Measurements from ENCODE around the gene UBXN10. TPM values are rescaled to one million over a fixed set of nuclear protein-coding genes. Genes with fewer than 3 reads are reported as not detected.

Gene UBXN10, protein sequence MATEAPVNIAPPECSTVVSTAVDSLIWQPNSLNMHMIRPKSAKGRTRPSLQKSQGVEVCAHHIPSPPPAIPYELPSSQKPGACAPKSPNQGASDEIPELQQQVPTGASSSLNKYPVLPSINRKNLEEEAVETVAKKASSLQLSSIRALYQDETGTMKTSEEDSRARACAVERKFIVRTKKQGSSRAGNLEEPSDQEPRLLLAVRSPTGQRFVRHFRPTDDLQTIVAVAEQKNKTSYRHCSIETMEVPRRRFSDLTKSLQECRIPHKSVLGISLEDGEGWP
- 2.4 TPM for total RNA-seq
- 3.2 TPM for polyA plus RNA-seq

DNA sequence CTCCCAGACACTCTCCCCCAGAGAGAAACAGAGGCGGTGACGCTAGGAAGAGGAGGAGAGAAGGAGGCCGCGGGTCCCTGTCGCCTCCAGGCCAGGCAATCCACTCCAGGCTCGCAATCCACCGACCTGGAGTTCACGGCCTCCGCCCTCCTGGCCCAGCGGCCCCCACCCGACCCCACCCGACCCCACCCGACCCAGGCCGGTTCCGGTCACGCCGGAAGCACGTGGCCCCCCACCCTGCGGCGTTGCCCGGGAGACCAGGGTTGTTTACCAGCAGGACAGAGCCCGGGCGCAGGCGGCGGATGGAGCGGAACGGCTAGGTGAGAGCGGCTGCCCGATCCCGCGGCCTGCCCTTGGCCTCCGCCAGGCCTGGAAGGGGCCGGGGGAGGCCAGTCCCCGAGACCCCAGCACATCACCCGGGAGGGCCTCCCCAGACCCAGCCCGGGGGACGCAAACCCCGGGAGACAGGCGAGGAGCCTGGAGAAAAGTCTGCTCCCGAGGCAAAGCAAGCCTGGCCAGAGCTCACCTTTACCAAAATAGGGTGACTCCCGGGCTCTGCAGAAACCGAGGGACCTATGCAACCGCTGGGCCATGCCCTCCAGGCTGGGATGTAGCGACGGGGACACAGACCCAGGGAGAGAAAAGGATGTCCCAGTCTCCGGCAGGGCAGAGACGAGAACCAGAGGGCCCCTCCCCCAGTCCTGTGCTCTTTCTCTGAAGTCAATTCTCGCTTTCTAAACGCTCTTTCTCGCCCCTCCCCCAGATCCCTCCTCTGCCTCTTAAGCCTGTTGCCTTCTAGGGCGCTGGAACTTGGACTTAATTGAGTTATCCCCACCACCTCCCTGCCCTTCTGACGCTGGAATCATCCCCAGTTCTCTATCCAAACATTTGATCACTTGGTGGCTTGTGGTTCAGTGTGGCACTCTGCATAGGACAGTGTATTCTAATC is at the start of gene UBXN10, which contains the start of gene PLA2G2C:
Gene UBXN10, plus strand, starts transcription at position 263 of the 949 bp plus-strand sequence. CDS start 4,466 bp downstream, outside the sequence.
Gene PLA2G2C, minus strand, starts transcription at position 685 of the 949 bp plus-strand sequence. CDS start 9,155 bp downstream, outside the sequence.
- Histone ChIP-seq H3K4me1 (ENCODE audit: insufficient read depth) (no peaks in the 10 kb centered on the region), H3K4me3 (ENCODE audit: low read depth, low read length) (peak within 1 kb of the TSS; percentile 9), H3K27ac (ENCODE audit: low read depth) (no peak within 1 kb of the TSS), H3K36me3 (ENCODE audit: insufficient read depth) (no peaks in the 10 kb centered on the region)
- WGBS: 2% methylated on average over 52 of the region's 52 CpGs
- no peak for DNase-seq (ENCODE audit: extremely low spot score)

DNA sequence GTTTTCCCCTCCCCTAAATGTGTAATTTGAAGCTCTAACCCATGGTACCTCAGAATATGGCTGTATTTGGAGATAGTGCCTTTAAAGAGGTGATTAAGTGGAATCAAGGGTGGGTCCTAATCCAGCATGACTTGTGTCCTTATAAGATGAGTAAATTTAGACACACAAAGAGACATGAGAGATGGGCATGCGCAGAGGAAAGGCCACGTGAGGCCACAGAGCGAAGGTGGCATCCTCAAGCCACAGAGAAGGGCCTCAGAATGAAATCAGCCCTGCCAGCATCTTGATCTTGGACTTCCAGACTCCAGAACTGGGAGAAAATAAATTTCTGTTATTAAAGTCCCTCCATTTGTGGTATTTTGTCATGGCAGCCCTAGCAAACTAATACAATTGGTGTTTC is 49.6 kb upstream of the UBXN10 start:
- no peak for DNase-seq (ENCODE audit: extremely low spot score)
- Histone ChIP-seq H3K27ac (ENCODE audit: low read depth) (no peak overlapping the region), H3K36me3 (ENCODE audit: insufficient read depth) (no peaks in the 10 kb centered on the region), H3K4me3 (ENCODE audit: low read depth, low read length) (no peak overlapping the region), H3K4me1 (ENCODE audit: insufficient read depth) (no peaks in the 10 kb centered on the region)
- 97% methylated on average over 3 of the region's 3 CpGs for WGBS

DNA sequence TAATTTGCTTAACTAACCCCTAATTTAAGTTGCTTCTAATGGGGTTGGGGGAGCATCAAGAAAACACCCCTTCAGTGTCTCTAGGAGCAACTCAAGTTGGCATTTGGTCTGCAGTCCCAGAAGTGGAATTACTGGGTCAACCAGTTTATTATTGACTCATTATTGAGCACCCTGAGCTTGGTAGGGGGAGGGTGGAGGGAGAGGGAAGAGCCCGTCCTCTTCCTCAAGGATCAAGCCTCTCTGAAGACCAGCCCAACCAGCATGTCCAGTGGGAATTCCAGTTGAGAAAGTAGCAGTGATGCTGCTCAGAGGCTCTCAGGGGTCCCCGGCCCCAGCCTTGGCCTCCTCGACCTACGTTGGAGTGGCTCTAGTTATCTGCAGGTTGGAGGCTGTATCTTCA is 48.8 kb upstream of the UBXN10 start:
- Histone ChIP-seq H3K36me3 (ENCODE audit: insufficient read depth) (no peaks in the 10 kb centered on the region), H3K4me1 (ENCODE audit: insufficient read depth) (no peaks in the 10 kb centered on the region), H3K27ac (ENCODE audit: low read depth) (no peak overlapping the region), H3K4me3 (ENCODE audit: low read depth, low read length) (no peak overlapping the region)
- DNase-seq (ENCODE audit: extremely low spot score): peak; percentile 41
- 90% methylated on average over 4 of the region's 4 CpGs for whole genome bisulfite sequencing

DNA sequence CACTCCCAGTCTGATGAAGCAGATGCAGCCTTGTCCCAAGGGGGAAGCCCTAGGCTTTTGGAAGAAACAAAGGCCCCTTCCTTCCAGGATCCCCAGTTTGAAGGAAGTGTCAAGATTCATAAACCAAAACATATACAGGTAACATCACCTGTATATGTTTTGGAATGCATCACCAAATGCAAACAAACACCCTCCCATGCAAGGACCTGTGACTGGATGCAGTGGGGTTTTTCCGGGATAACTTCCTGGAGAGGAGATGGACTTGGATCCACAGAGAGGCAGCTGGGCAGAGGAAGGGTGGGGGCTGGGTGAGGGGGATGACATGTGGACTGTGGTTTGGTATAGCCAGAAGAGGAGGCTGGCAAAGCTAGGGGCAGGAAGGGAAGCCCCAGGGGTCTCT is 48.3 kb upstream of the UBXN10 start:
- Histone ChIP-seq H3K27ac (ENCODE audit: low read depth) (no peak overlapping the region), H3K4me3 (ENCODE audit: low read depth, low read length) (no peak overlapping the region), H3K36me3 (ENCODE audit: insufficient read depth) (no peaks in the 10 kb centered on the region), H3K4me1 (ENCODE audit: insufficient read depth) (no peaks in the 10 kb centered on the region)
- no peak for DNase-seq (ENCODE audit: extremely low spot score)
- 88% methylated on average over 1 of the region's 1 CpG for WGBS

DNA sequence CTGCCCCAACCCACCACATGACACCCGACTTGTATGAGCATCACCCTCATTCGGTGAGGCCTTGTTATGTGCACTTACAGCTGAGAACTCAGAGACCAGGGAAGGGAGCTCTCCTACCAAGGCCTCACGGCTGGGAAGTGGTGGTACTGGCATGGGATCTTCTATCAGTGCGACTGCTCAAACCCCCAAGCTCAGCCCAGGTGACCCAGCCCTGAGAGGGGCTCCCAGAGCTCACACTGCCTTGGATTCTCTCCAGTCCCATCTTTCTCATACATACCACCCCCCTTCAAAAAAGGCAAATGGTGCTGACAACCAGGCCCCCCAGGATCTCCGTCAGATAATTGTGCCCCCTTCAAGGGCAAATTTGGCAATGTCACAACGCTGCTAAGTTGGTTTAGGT is 47.5 kb upstream of the UBXN10 start:
- WGBS: 92% methylated on average over 6 of the region's 6 CpGs
- Histone ChIP-seq H3K36me3 (ENCODE audit: insufficient read depth) (no peaks in the 10 kb centered on the region), H3K27ac (ENCODE audit: low read depth) (no peak overlapping the region), H3K4me3 (ENCODE audit: low read depth, low read length) (no peak overlapping the region), H3K4me1 (ENCODE audit: insufficient read depth) (no peaks in the 10 kb centered on the region)
- DNase-seq (ENCODE audit: extremely low spot score): no peak

DNA sequence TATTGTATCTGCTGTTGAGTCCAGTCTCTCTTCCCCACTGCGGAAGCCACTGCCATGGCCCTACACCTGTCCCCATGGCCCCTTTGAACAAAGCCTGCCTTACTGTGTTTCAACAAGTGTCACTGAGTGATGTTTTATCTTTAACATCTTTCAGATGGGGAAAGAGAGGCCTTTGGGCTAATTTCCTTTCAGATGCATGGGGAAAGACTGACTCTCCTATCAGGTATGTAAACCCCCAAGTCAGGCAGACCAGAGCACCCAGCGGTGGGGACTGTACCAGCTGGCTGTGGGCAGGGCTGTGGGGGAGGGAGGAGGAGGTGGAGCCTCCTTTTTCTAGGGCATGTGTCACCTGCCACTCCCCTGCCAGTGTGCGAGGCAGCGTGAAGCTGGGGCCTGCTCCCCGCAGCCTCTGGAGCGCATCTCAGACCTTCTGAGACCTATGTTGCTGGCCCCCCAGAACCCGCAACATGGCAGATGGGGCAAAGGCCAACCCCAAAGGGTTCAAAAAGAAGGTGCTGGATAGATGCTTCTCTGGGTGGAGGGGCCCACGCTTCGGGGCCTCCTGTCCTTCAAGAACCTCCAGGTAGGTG is 46.8 kb upstream of the UBXN10 start, which contains the start of gene PLA2G2F:
Gene PLA2G2F, plus strand, starts transcription at position 363 of the 590 bp plus-strand sequence. Its CDS starts 105 bp downstream, at position 468.
- no peaks in the 10 kb centered on the region for H3K36me3 ChIP-seq (ENCODE audit: insufficient read depth)
- DNase-seq (ENCODE audit: extremely low spot score): no peak
- peak within 1 kb of the TSS; percentile 33 for H3K27ac ChIP-seq (ENCODE audit: low read depth)
- no peak within 1 kb of the TSS for H3K4me3 ChIP-seq (ENCODE audit: low read depth, low read length)
- H3K4me1 ChIP-seq (ENCODE audit: insufficient read depth): no peaks in the 10 kb centered on the region
- 90% methylated on average over 9 of the region's 9 CpGs for WGBS

DNA sequence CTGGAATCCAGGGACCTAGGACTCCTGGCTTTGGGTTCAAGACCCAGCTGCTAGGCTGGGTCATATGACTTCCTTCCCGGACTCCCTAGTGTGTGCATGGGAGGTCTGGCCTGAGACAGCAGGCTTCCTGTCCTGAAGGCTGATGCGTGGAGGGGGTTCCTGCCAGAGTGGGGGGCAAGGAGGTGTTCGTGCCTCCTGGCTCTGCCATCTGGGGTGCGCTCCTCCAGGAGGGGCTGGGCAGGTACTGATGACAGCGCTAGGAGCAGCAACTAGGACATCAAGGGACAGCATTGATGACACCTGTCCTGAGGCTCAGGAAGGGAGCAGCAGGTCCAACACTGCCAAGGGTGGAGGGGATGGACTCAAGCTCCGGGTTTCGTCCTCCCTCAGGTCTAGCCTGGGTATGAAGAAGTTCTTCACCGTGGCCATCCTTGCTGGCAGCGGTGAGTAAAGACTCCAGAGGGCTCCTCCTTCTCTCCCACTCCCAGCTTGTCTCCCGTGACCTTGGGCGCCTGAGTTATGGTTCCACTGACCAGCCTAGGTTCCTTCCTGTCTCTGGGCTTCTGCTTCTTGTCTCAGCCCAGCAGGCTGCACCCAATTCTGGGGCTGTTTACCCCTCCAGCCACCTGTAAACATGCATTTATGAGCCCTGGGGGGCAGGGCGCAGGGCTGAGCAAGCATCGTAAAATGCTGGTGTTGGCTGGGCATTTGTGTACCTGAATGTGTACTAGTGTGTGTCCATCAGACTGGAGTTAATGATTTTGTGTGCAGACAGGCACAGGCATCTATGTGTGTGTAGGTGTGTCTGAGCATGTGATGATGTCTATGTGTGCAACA is 45.9 kb upstream of the UBXN10 start:
- Histone ChIP-seq H3K4me3 (ENCODE audit: low read depth, low read length) (no peak overlapping the region), H3K27ac (ENCODE audit: low read depth) (no peak overlapping the region), H3K36me3 (ENCODE audit: insufficient read depth) (no peaks in the 10 kb centered on the region), H3K4me1 (ENCODE audit: insufficient read depth) (no peaks in the 10 kb centered on the region)
- no peak for DNase-seq (ENCODE audit: extremely low spot score)
- 73% methylated on average over 13 of the region's 13 CpGs for WGBS

DNA sequence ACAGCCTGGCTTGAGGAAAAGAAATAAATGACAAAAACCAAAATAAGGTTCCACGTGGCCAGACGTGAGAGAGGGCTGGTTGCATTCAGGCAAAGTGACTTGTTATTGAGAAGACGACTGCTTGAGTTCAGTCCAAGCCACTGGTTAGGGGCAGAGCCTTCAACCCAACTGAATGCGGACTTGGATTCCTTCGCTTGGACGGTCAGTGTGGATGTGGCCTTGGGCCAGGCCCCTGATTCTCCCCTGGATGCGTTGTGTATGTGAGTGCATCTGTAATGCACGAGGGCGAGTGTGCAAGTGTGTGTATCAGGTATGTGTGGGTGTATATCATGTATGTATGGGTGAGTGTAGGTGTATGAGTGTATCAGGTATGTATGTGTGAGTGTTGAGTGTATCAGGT is 44.9 kb upstream of the UBXN10 start:
- no peak for DNase-seq (ENCODE audit: extremely low spot score)

DNA sequence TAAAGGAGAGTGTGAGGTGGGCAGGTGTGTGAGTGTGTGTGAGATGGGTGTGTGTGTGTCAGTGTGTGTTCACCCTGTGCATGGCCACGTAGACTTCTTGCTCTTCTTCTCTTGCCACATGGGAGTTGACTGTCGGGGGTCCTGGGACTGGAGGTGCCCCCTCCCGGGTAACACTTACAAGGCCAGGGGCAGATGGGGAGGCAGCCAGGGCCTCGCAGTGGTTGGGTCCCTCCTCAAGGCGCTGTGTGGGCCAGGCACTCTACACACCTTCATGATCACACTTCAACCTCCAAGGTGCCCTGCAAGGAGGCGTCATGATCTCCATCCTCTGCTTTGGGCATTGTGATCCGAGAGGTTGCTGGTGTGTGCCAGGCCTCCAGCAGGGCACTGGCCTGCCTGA is 44.4 kb upstream of the UBXN10 start:
- Histone ChIP-seq H3K27ac (ENCODE audit: low read depth) (no peak overlapping the region), H3K36me3 (ENCODE audit: insufficient read depth) (no peaks in the 10 kb centered on the region), H3K4me3 (ENCODE audit: low read depth, low read length) (no peak overlapping the region), H3K4me1 (ENCODE audit: insufficient read depth) (no peaks in the 10 kb centered on the region)
- WGBS: 92% methylated on average over 7 of the region's 7 CpGs
- DNase-seq (ENCODE audit: extremely low spot score): no peak

More for the DNA sequence above, 44.9 kb upstream of the UBXN10 start:
- Histone ChIP-seq H3K36me3 (ENCODE audit: insufficient read depth) (no peaks in the 10 kb centered on the region), H3K4me3 (ENCODE audit: low read depth, low read length) (no peak overlapping the region), H3K4me1 (ENCODE audit: insufficient read depth) (no peaks in the 10 kb centered on the region), H3K27ac (ENCODE audit: low read depth) (no peak overlapping the region)
- 79% methylated on average over 9 of the region's 9 CpGs for WGBS

DNA sequence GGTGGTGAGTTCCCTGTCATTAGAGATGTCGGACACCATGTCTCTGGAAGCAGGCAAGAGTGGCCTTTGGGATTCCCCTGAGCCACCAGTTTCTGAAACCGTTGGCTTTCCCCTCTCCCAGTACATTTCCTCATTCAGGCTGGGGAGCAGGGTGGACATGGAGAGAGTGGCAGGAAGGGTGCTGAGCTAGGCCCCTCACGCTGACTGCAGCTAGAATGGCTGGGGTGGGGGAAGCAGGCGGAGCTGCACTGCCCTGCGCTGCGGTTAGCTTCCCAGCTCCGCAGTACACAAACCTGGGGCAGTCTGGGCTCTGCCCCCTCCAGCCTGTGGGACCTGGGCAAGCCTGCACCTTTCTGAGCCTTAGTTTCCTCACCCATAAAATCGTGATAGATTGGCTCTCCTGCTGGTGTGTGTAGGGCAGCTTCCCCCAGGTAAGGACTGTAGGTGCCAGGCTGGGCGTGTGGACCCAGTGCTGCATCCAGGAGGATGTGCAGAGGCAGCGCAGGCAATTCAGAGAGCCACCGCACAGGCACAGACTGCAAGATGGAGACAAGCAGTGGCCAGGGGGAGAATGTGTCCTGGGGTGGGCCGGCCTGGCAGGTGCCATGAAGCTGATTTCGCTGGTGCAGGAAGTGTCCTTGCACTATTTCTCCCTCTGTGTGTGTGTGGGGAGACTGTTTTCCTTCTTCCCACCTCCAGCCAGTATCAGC is 43.7 kb upstream of the UBXN10 start:
- WGBS: 87% methylated on average over 13 of the region's 13 CpGs

DNA sequence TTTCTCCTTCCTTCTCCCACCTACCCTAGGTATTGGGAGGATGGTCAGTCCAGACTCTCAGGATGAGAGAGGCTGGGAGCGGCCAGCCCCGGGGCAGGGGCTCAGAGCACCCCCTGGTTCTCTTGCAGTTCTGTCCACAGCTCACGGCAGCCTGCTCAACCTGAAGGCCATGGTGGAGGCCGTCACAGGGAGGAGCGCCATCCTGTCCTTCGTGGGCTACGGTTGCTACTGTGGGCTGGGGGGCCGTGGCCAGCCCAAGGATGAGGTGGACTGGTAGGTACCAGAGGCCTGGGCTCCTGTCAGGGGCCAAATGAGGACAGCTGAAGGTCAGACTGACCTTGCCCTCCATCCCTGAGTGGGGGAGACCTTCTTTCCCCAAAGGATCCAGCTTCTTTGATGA is 42.6 kb upstream of the UBXN10 start:
- no peak overlapping the region for H3K27ac ChIP-seq (ENCODE audit: low read depth)
- H3K36me3 ChIP-seq (ENCODE audit: insufficient read depth): no peaks in the 10 kb centered on the region
- DNase-seq (ENCODE audit: extremely low spot score): no peak
- 92% methylated on average over 8 of the region's 8 CpGs for WGBS
- no peak overlapping the region for H3K4me3 ChIP-seq (ENCODE audit: low read depth, low read length)
- H3K4me1 ChIP-seq (ENCODE audit: insufficient read depth): no peaks in the 10 kb centered on the region

More for the DNA sequence above, 43.7 kb upstream of the UBXN10 start:
- Histone ChIP-seq H3K4me3 (ENCODE audit: low read depth, low read length) (no peak overlapping the region), H3K27ac (ENCODE audit: low read depth) (no peak overlapping the region), H3K36me3 (ENCODE audit: insufficient read depth) (no peaks in the 10 kb centered on the region), H3K4me1 (ENCODE audit: insufficient read depth) (no peaks in the 10 kb centered on the region)
- no peak for DNase-seq (ENCODE audit: extremely low spot score)

DNA sequence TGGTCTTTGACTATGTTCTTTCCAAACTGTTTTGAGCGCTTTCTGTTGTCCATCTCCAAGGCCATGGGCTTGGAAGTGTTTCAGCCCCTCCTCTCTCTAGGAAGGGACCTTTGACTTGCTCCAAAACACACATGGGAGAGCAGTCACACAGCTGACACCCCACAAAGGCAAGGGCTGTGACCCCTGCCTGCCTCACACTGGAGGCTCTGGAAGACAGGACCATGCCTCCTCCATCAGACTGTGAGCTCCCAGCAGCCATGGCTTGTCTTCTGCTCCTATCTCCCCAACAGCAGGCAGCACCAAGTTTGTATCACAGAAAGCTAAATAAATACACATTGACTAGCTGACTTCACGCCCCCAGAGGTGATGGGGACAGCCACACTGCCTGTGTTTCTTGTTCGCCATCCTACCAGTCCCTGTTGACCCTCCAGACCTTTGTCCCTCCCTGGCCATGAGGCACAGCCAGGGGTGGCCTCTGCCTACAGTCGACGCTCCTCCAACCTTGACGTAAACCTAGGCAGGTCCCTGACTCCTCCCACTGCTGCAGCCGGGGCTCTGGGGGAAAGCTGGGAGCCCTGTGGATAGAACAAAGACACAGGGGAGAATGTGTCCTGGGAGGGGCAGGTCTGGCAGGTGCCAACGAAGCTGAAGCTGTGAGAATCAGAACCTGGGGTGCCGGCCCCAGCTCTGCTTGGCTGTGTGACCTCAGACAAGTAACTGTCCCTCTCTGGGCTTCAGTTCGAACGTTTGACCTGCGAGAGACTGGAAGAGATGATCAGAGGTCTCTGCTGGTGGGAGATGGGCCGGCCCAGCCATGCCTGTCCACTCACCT is 41.9 kb upstream of the UBXN10 start:
- H3K4me1 ChIP-seq (ENCODE audit: insufficient read depth): no peaks in the 10 kb centered on the region
- no peaks in the 10 kb centered on the region for H3K36me3 ChIP-seq (ENCODE audit: insufficient read depth)
- no peak overlapping the region for H3K4me3 ChIP-seq (ENCODE audit: low read depth, low read length)
- DNase-seq (ENCODE audit: extremely low spot score): no peak
- 71% methylated on average over 13 of the region's 13 CpGs for WGBS
- H3K27ac ChIP-seq (ENCODE audit: low read depth): no peak overlapping the region

Measured in urinary bladder (tissue), 4 donors.